K562 treated with DMSO at 1 percent for 24 hours (cell line): ENCODE data around the gene TROAP. TPM values are rescaled to one million over a fixed set of nuclear protein-coding genes. Genes with fewer than 3 reads are reported as not detected.

Experiments
- total RNA-seq: library from RNA; unstranded; fragments of 300-600 nt; gene quantifications from 2 replicates; pipeline ENCODE4 v1.2.3, GENCODE V29; 2022; ENCODE audit warnings: low read depth; ENCODE audit not compliant: insufficient read depth

Gene TROAP
- 66.6 and 80.7 TPM in 2 replicates for total RNA-seq

GRCh38 chr12:49322708-49323523, at the start of gene TROAP:
Gene TROAP, plus strand, starts transcription at chr12:49323255. Its CDS starts 354 bp downstream, at chr12:49323609.

GRCh38 chr12:49295082-49295936, 27.7 kb upstream of the TROAP start, which contains the start of gene PRPH:
Gene PRPH, plus strand, starts transcription at chr12:49295147. Its CDS starts 54 bp downstream, at chr12:49295201.

GRCh38 chr12:49336645-49337584, 13.9 kb downstream of the TROAP start, which contains the start of gene C1QL4:
Gene C1QL4, minus strand, starts transcription at chr12:49337188. Its CDS starts 711 bp downstream, at chr12:49336477.

GRCh38 chr12:49346659-49347310, 23.7 kb downstream of the TROAP start, which contains the start of gene DNAJC22:
Gene DNAJC22, plus strand, starts transcription at chr12:49346888. Its CDS starts 1,985 bp downstream, at chr12:49348873.

GRCh38 chr12:49367381-49368239, 44.6 kb downstream of the TROAP start, which contains the start of gene SPATS2:
Gene SPATS2, plus strand, starts transcription at chr12:49367462. Its CDS starts 93,551 bp downstream, at chr12:49461013.

Other genes starting within 250 kb of the TROAP start
- gene DHH, start 228.5 kb upstream of the TROAP start, total RNA-seq: 1.3 and 2.4 TPM in 2 replicates
- gene LMBR1L, start 212.4 kb upstream of the TROAP start, total RNA-seq: 37.0 and 40.5 TPM in 2 replicates
- gene TUBA1B, start 191.9 kb upstream of the TROAP start, total RNA-seq: 2,823 and 2,914 TPM in 2 replicates
- 60.6 and 68.2 TPM in 2 replicates for gene TUBA1A, start 134.2 kb upstream of the TROAP start, total RNA-seq
- 849 and 868 TPM in 2 replicates for gene TUBA1C, start 58.2 kb upstream of the TROAP start, total RNA-seq
- 1.8 and 2.6 TPM in 2 replicates for gene PRPH, start 28.1 kb upstream of the TROAP start, total RNA-seq
- 3.1 and 4.9 TPM in 2 replicates for gene C1QL4, start 13.9 kb downstream of the TROAP start, total RNA-seq
- 0.14 and 0.50 TPM in 2 replicates for gene DNAJC22, start 23.6 kb downstream of the TROAP start, total RNA-seq
- 16.0 and 22.0 TPM in 2 replicates for gene SPATS2, start 44.2 kb downstream of the TROAP start, total RNA-seq
- gene KCNH3, start 215.8 kb downstream of the TROAP start, total RNA-seq: 0.20 and 0.25 TPM in 2 replicates
- gene MCRS1, start 244.9 kb downstream of the TROAP start, total RNA-seq: 68.7 and 79.5 TPM in 2 replicates